Measurements from ENCODE around the gene UNC45B. TPM values are rescaled to one million over a fixed set of nuclear protein-coding genes. Genes with fewer than 3 reads are reported as not detected.
"Not testable (repeated sequence)": the region's sequence is repeated elsewhere in the genome, so short reads cannot be mapped to it uniquely, and the experiment has no call there.

Gene UNC45B
- total RNA-seq, 3 donors from 2014 or later (not counting 1 experiment from before 2014, with no cell fraction given) = 0.78 to 1.4 (median 1.2) TPM

GRCh38 chr17:35149941-35150340 lies 2.3 kb downstream of the UNC45B start:
- WGBS (ENCODE audit: insufficient coverage) = 94% methylated on average over 11 of the region's 11 CpGs
- H3K27me3 Mint-ChIP-seq (ENCODE audit: low read depth in 2 of 2) = no peaks in the 10 kb centered on the region
- H3K36me3 ChIP-seq (ENCODE audit: control insufficient read depth, insufficient read depth, low read length) = no peaks in the 10 kb centered on the region
- H3K36me3 Mint-ChIP-seq = no peaks in the 10 kb centered on the region
- H3K4me1 ChIP-seq (ENCODE audit: control insufficient read depth, insufficient read depth, low read length) = no peaks in the 10 kb centered on the region
- H3K4me3 Mint-ChIP-seq = no peak overlapping the region
- no peak overlapping the region for H3K4me3 ChIP-seq (ENCODE audit: low read length)
- H3K27me3 ChIP-seq (ENCODE audit: control insufficient read depth, insufficient read depth, low read length) = no peaks in the 10 kb centered on the region
- intact Hi-C loops (cut with micrococcal nuclease) = no loop called here
- no peaks in the 10 kb centered on the region for H3K4me1 Mint-ChIP-seq
- ATAC-seq (no peak), DNase-seq (no peak)
- no peaks in the 10 kb centered on the region for H3K9me3 ChIP-seq (ENCODE audit: control insufficient read depth, insufficient read depth, low read length)
- TF ChIP-seq CTCF (IDR thresholded peaks at IDR 0.05) = no peak
- no peak overlapping the region for H3K27ac ChIP-seq (ENCODE audit: low read length)
- no peak overlapping the region for H3K27ac Mint-ChIP-seq
- H3K9me3 Mint-ChIP-seq = no peaks in the 10 kb centered on the region

GRCh38 chr17:35151080-35151479 lies 3.5 kb downstream of the UNC45B start:
- ATAC-seq; H3K36me3 Mint-ChIP-seq; H3K9me3 Mint-ChIP-seq; H3K9me3 ChIP-seq (ENCODE audit: control insufficient read depth, insufficient read depth, low read length); H3K4me1 Mint-ChIP-seq; H3K27me3 ChIP-seq (ENCODE audit: control insufficient read depth, insufficient read depth, low read length); H3K36me3 ChIP-seq (ENCODE audit: control insufficient read depth, insufficient read depth, low read length); H3K4me3 Mint-ChIP-seq; H3K27ac Mint-ChIP-seq; H3K4me3 ChIP-seq (ENCODE audit: low read length); intact Hi-C loops (cut with micrococcal nuclease); H3K27me3 Mint-ChIP-seq (ENCODE audit: low read depth in 2 of 2); DNase-seq; H3K4me1 ChIP-seq (ENCODE audit: control insufficient read depth, insufficient read depth, low read length); H3K27ac ChIP-seq (ENCODE audit: low read length): not testable (repeated sequence)
- WGBS (ENCODE audit: insufficient coverage) = 96% methylated on average over 28 of the region's 29 CpGs

- Mint-ChIP-seq H3K27ac (no peak overlapping the region), H3K36me3 (no peaks in the 10 kb centered on the region), H3K4me1 (no peaks in the 10 kb centered on the region), H3K9me3 (no peaks in the 10 kb centered on the region), H3K27me3 (ENCODE audit: low read depth in 2 of 2) (no peaks in the 10 kb centered on the region), H3K4me3 (no peak overlapping the region)
- ATAC-seq (no peak), DNase-seq (no peak)
- H3K36me3 ChIP-seq (ENCODE audit: control insufficient read depth, insufficient read depth, low read length) = no peaks in the 10 kb centered on the region
- intact Hi-C loops (cut with micrococcal nuclease) = no loop called here
- H3K27ac ChIP-seq (ENCODE audit: low read length) = no peak overlapping the region
- WGBS (ENCODE audit: insufficient coverage) = 86% methylated on average over 11 of the region's 13 CpGs
- H3K9me3 ChIP-seq (ENCODE audit: control insufficient read depth, insufficient read depth, low read length) = no peaks in the 10 kb centered on the region
- no peak for TF ChIP-seq CTCF (IDR thresholded peaks at IDR 0.05)
- no peaks in the 10 kb centered on the region for H3K4me1 ChIP-seq (ENCODE audit: control insufficient read depth, insufficient read depth, low read length)
- no peak overlapping the region for H3K4me3 ChIP-seq (ENCODE audit: low read length)
- no peaks in the 10 kb centered on the region for H3K27me3 ChIP-seq (ENCODE audit: control insufficient read depth, insufficient read depth, low read length)
Measured at GRCh38 chr17:35152421-35153140, 5.0 kb downstream of the UNC45B start.

- H3K36me3 Mint-ChIP-seq = no peaks in the 10 kb centered on the region
- H3K9me3 Mint-ChIP-seq = no peaks in the 10 kb centered on the region
- no peak for DNase-seq
- no peak overlapping the region for H3K27ac ChIP-seq (ENCODE audit: low read length)
- intact Hi-C loops (cut with micrococcal nuclease) = no loop called here
- H3K4me1 Mint-ChIP-seq = peaks cover 4% of the 10 kb centered on the region in 2 donors
- ATAC-seq = no peak
- H3K4me1 ChIP-seq (ENCODE audit: control insufficient read depth, insufficient read depth, low read length) = peaks cover 4% of the 10 kb centered on the region
- H3K27ac Mint-ChIP-seq = no peak overlapping the region
- WGBS (ENCODE audit: insufficient coverage) = 95% methylated on average over 13 of the region's 13 CpGs
- H3K36me3 ChIP-seq (ENCODE audit: control insufficient read depth, insufficient read depth, low read length) = no peaks in the 10 kb centered on the region
- no peaks in the 10 kb centered on the region for H3K27me3 ChIP-seq (ENCODE audit: control insufficient read depth, insufficient read depth, low read length)
- no peak overlapping the region for H3K4me3 ChIP-seq (ENCODE audit: low read length)
- no peaks in the 10 kb centered on the region for H3K27me3 Mint-ChIP-seq (ENCODE audit: low read depth in 2 of 2)
- no peak for TF ChIP-seq CTCF (IDR thresholded peaks at IDR 0.05)
- H3K4me3 Mint-ChIP-seq = no peak overlapping the region
- no peaks in the 10 kb centered on the region for H3K9me3 ChIP-seq (ENCODE audit: control insufficient read depth, insufficient read depth, low read length)
Measured at GRCh38 chr17:35154196-35155165, 6.9 kb downstream of the UNC45B start.

Data from natural killer cell (primary cell).